ENCODE results near the gene DDOST.

Gene DDOST

DNA sequence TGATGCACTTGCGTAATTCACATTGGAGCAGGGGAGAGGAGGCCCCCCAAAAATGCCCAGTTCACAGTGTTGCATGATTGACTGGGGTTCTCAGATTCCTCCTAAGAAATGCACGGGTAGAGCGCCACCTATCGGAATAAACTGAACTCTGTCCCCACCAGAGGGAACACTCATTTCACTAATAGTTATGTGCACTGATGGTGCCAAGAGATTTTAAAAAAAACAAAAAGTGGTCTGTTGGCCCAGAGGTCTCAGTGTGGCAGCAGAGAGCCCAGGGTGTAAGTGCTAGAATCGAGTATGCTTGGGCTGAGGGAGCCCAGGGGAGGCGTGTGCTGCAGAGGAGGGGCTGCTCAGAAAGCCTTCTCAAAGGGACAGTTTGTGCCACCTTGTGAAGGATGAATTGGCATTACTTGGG lies 21.0 kb downstream of the DDOST start:
- TF ChIP-seq EGR1 (IDR thresholded peaks at IDR 0.05) (no peak), RAD21 (IDR thresholded peaks at IDR 0.05; ENCODE audit: low read depth) (peak; percentile 87)

DNA sequence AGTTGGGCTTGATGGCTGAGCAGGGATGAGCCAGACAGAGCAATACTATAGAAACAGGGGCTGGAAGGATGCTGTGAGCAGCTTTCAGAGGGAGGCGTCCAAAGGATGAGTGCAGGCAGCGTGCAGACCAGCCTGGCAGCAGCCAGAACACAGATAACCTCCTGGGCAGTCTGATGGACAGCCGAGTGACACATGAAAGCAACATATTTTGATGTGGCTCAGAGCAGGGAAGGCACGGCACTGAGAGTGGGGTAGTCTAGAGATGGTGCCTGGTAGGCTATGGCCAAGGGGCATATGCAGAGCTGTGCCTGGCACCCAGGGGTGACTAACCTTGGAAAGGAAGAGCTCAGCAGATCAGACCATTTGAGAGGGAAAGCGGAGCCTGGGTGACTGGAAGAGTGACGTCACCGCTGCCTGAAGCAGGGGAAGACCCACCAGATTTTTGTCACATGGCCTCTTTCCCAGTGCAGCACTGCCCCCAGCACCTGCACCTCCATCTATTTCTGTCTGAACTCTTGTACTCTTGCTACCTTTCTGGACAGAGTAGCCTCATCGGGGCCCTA lies 24.3 kb downstream of the DDOST start:
- no peak for TF ChIP-seq CREB1 (IDR thresholded peaks at IDR 0.05; ENCODE audit: low read depth)
- no peak for TF ChIP-seq TCF12 (IDR thresholded peaks at IDR 0.05; ENCODE audit: low read depth)
- no peak for TF ChIP-seq TAF1 (IDR thresholded peaks at IDR 0.05; ENCODE audit: low read depth)
- TF ChIP-seq FOXM1 (IDR thresholded peaks at IDR 0.05; ENCODE audit: borderline replicate concordance, low read depth), result no peak
- TF ChIP-seq YY1 (IDR thresholded peaks at IDR 0.05; ENCODE audit: low read depth), result no peak
- TF ChIP-seq, protein P1, sequence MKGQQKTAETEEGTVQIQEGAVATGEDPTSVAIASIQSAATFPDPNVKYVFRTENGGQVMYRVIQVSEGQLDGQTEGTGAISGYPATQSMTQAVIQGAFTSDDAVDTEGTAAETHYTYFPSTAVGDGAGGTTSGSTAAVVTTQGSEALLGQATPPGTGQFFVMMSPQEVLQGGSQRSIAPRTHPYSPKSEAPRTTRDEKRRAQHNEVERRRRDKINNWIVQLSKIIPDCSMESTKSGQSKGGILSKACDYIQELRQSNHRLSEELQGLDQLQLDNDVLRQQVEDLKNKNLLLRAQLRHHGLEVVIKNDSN (IDR thresholded peaks at IDR 0.05), result no peak
- TF ChIP-seq MAX (IDR thresholded peaks at IDR 0.05), result no peak
- no peak for TF ChIP-seq RAD21 (IDR thresholded peaks at IDR 0.05; ENCODE audit: low read depth)
- TF ChIP-seq TEAD4 (IDR thresholded peaks at IDR 0.05), result no peak
- TF ChIP-seq EP300 (IDR thresholded peaks at IDR 0.05; ENCODE audit: borderline replicate concordance), result no peak
- TF ChIP-seq CEBPB (IDR thresholded peaks at IDR 0.05), result no peak
- TF ChIP-seq ZBTB7A (IDR thresholded peaks at IDR 0.05; ENCODE audit: low read depth), result no peak
- TF ChIP-seq NFIC (IDR thresholded peaks at IDR 0.05), result no peak
- no peak for TF ChIP-seq EGR1 (IDR thresholded peaks at IDR 0.05)

GRCh38 chr1:20634594-20635084 lies 26.5 kb downstream of the DDOST start:
- peak; percentile 50; the same call in 1 of the 2 replicates for TF ChIP-seq NFIC (IDR thresholded peaks at IDR 0.05)
- TF ChIP-seq TAF1 (IDR thresholded peaks at IDR 0.05; ENCODE audit: low read depth), result no peak
- TF ChIP-seq ZBTB7A (IDR thresholded peaks at IDR 0.05; ENCODE audit: low read depth), result no peak
- no peak for TF ChIP-seq TCF12 (IDR thresholded peaks at IDR 0.05; ENCODE audit: low read depth)

GRCh38 chr1:20634065-20634593 lies 27.0 kb downstream of the DDOST start:
- TF ChIP-seq CEBPB (IDR thresholded peaks at IDR 0.05), result no peak
- TF ChIP-seq ZBTB7A (IDR thresholded peaks at IDR 0.05; ENCODE audit: low read depth), result no peak
- no peak for TF ChIP-seq CREB1 (IDR thresholded peaks at IDR 0.05; ENCODE audit: low read depth)
- TF ChIP-seq RAD21 (IDR thresholded peaks at IDR 0.05; ENCODE audit: low read depth), result no peak
- TF ChIP-seq TCF12 (IDR thresholded peaks at IDR 0.05; ENCODE audit: low read depth), result no peak
- TF ChIP-seq YY1 (IDR thresholded peaks at IDR 0.05; ENCODE audit: low read depth), result no peak
- no peak for TF ChIP-seq MAX (IDR thresholded peaks at IDR 0.05)
- TF ChIP-seq EGR1 (IDR thresholded peaks at IDR 0.05), result no peak
- TF ChIP-seq NFIC (IDR thresholded peaks at IDR 0.05), result no peak
- TF ChIP-seq, protein P2, sequence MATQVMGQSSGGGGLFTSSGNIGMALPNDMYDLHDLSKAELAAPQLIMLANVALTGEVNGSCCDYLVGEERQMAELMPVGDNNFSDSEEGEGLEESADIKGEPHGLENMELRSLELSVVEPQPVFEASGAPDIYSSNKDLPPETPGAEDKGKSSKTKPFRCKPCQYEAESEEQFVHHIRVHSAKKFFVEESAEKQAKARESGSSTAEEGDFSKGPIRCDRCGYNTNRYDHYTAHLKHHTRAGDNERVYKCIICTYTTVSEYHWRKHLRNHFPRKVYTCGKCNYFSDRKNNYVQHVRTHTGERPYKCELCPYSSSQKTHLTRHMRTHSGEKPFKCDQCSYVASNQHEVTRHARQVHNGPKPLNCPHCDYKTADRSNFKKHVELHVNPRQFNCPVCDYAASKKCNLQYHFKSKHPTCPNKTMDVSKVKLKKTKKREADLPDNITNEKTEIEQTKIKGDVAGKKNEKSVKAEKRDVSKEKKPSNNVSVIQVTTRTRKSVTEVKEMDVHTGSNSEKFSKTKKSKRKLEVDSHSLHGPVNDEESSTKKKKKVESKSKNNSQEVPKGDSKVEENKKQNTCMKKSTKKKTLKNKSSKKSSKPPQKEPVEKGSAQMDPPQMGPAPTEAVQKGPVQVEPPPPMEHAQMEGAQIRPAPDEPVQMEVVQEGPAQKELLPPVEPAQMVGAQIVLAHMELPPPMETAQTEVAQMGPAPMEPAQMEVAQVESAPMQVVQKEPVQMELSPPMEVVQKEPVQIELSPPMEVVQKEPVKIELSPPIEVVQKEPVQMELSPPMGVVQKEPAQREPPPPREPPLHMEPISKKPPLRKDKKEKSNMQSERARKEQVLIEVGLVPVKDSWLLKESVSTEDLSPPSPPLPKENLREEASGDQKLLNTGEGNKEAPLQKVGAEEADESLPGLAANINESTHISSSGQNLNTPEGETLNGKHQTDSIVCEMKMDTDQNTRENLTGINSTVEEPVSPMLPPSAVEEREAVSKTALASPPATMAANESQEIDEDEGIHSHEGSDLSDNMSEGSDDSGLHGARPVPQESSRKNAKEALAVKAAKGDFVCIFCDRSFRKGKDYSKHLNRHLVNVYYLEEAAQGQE (IDR thresholded peaks at IDR 0.05; ENCODE audit: low read depth), result no peak
- TF ChIP-seq EP300 (IDR thresholded peaks at IDR 0.05; ENCODE audit: borderline replicate concordance), result no peak
- no peak for TF ChIP-seq FOXM1 (IDR thresholded peaks at IDR 0.05; ENCODE audit: borderline replicate concordance, low read depth)

GRCh38 chr1:20633190-20634064 lies 27.7 kb downstream of the DDOST start, which contains the start of gene PINK1:
Gene PINK1, plus strand, starts transcription at chr1:20633458. Its CDS starts 91 bp downstream, at chr1:20633549.
- TF ChIP-seq, protein P2 (IDR thresholded peaks at IDR 0.05; ENCODE audit: low read depth), result no peak
- TF ChIP-seq, protein P1 (IDR thresholded peaks at IDR 0.05), result peak; percentile 58
- TF ChIP-seq TEAD4 (IDR thresholded peaks at IDR 0.05) (no peak), RAD21 (IDR thresholded peaks at IDR 0.05; ENCODE audit: low read depth) (peak; percentile 69), CREB1 (IDR thresholded peaks at IDR 0.05; ENCODE audit: low read depth) (no peak), FOXM1 (IDR thresholded peaks at IDR 0.05; ENCODE audit: borderline replicate concordance, low read depth) (no peak), ZBTB7A (IDR thresholded peaks at IDR 0.05; ENCODE audit: low read depth) (no peak), TAF1 (IDR thresholded peaks at IDR 0.05; ENCODE audit: low read depth) (0 out of 2 replicates have a peak, but pooled peaks have one; percentile 35), MAX (IDR thresholded peaks at IDR 0.05) (peak; percentile 78), EGR1 (IDR thresholded peaks at IDR 0.05) (0 out of 2 replicates have a peak, but pooled peaks have one; percentile 33)

Measured in Ishikawa (cell line).